RWPE2 (cell line): Measurements from ENCODE around the gene CDK10.

Source experiments
- ATAC-seq: fragments of 200-7000 bp; cut with Tn5 transposase; 3 replicates; pipeline ENCODE4 v1.9.1; 2021; ENCODE audit warnings: low read depth
- DNase-seq: peaks from one replicate; pipeline ENCODE4 v3.0.0-alpha.2; 2020; ENCODE audit warnings: low spot score
- H3K27ac ChIP-seq: fragments of 450-650 bp; 2 replicates; pipeline ENCODE4 v1.5.1; 2017; ENCODE audit warnings: mild to moderate bottlenecking; ENCODE audit not compliant: poor library complexity, severe bottlenecking
- H3K27me3 ChIP-seq: fragments of 250-450 bp; sonication (Bioruptor Pico); 2 replicates; pipeline ENCODE4 v1.5.1; 2021; ENCODE audit warnings: mild to moderate bottlenecking, moderate library complexity; ENCODE audit not compliant: insufficient read depth, poor library complexity, severe bottlenecking
- H3K36me3 ChIP-seq: fragments of 250-450 bp; sonication (Bioruptor Pico); 2 replicates; pipeline ENCODE4 v1.5.1; 2020; ENCODE audit warnings: low read depth, mild to moderate bottlenecking, moderate library complexity
- H3K4me1 ChIP-seq: fragments of 250-450 bp; sonication (Bioruptor Pico); 2 replicates; pipeline ENCODE4 v1.5.1; 2021; ENCODE audit warnings: mild to moderate bottlenecking, moderate library complexity; ENCODE audit not compliant: insufficient read depth, poor library complexity, severe bottlenecking
- H3K4me3 ChIP-seq: fragments of 250-450 bp; sonication (Bioruptor Pico); 2 replicates; pipeline ENCODE4 v1.5.1; 2021; ENCODE audit warnings: mild to moderate bottlenecking, moderate library complexity; ENCODE audit not compliant: severe bottlenecking
- H3K9me3 ChIP-seq: fragments of 250-450 bp; sonication (Bioruptor Pico); 2 replicates; pipeline ENCODE4 v1.5.1; 2021; ENCODE audit warnings: mild to moderate bottlenecking, moderate library complexity; ENCODE audit not compliant: severe bottlenecking
- CTCF ChIP-seq: fragments of 450-650 bp; IDR thresholded peaks from one replicate; pipeline ENCODE4 v1.5.1; 2017; ENCODE audit warnings: mild to moderate bottlenecking, moderate library complexity; ENCODE audit not compliant: poor library complexity, severe bottlenecking

The CDK10 gene

DNA sequence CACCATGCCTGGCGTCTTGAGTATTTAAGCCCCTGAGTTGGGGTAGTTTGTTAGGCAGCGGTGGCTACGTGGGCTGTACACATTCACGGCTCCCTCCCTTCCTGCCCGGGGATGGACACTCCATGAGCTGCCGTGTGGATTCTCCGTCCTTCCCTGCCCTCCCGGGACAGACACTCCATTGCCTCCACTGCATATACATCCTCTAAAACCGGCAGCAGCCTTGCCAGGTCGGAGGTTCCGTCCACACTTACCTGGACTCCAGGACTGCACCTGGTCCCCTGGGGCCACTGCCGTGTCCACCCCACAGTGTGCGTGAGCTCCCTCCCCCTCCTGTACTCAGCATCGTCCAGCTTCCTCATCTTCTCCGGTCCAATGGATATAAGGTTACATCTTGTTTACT, 18.5 kb downstream of the CDK10 start:
- no peak for ATAC-seq
- H3K9me3 ChIP-seq = no peaks in the 10 kb centered on the region
- TF ChIP-seq CTCF = no peak
- H3K27ac ChIP-seq = no peak overlapping the region
- H3K27me3 ChIP-seq = no peaks in the 10 kb centered on the region
- no peak overlapping the region for H3K4me3 ChIP-seq
- no peaks in the 10 kb centered on the region for H3K4me1 ChIP-seq
- H3K36me3 ChIP-seq = no peaks in the 10 kb centered on the region
- DNase-seq = peak; percentile 62

GRCh38 chr16:89706518-89707260, 20.2 kb downstream of the CDK10 start:
- Histone ChIP-seq H3K9me3 (no peaks in the 10 kb centered on the region), H3K27ac (no peak overlapping the region), H3K36me3 (no peaks in the 10 kb centered on the region), H3K27me3 (no peaks in the 10 kb centered on the region), H3K4me3 (no peak overlapping the region), H3K4me1 (no peaks in the 10 kb centered on the region)
- TF ChIP-seq CTCF = no peak
- DNase-seq = no peak
- ATAC-seq = no peak

GRCh38 chr16:89707695-89708094, 21.2 kb downstream of the CDK10 start:
- Histone ChIP-seq H3K4me3 (no peak overlapping the region), H3K4me1 (no peaks in the 10 kb centered on the region), H3K36me3 (peaks cover under 1% of the 10 kb centered on the region; the same call in 1 of the 2 replicates), H3K27ac (no peak overlapping the region), H3K9me3 (no peaks in the 10 kb centered on the region), H3K27me3 (no peaks in the 10 kb centered on the region)
- DNase-seq (peak; percentile 67), ATAC-seq (no peak)
- no peak for TF ChIP-seq CTCF

- no peak for TF ChIP-seq CTCF
- ATAC-seq (no peak), DNase-seq (peak; percentile 61)
- Histone ChIP-seq H3K27me3 (no peaks in the 10 kb centered on the region), H3K36me3 (peaks cover 8% of the 10 kb centered on the region), H3K4me1 (no peaks in the 10 kb centered on the region), H3K9me3 (no peaks in the 10 kb centered on the region), H3K27ac (no peak overlapping the region), H3K4me3 (no peak overlapping the region)
These were observed 22.0 kb downstream of the CDK10 start for GRCh38 chr16:89708481-89708931.

DNA sequence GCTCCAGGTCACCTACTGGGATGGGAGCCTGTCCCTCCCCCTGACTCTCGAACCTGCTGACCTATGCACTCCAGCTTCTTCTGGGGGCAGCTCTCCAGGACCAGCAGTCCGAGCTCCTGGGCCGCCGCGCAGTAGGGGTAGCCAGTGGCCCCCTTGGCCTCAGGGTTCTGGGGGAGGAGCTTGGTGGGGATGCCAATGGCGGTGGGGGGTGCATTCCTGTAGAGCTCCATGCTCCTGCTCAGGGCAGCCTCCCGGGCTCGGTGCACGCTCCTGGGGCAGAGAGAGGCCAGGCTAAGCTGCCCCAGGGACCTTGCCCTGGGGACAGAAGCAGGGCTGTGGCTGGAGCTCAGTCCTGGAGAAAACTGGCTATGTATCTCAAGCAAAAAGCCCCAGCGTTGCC, 22.7 kb downstream of the CDK10 start:
- no peaks in the 10 kb centered on the region for H3K4me1 ChIP-seq
- DNase-seq = peak; percentile 68
- no peaks in the 10 kb centered on the region for H3K27me3 ChIP-seq
- TF ChIP-seq CTCF = no peak
- no peaks in the 10 kb centered on the region for H3K9me3 ChIP-seq
- no peak for ATAC-seq
- H3K36me3 ChIP-seq = peaks cover 15% of the 10 kb centered on the region
- H3K4me3 ChIP-seq = no peak overlapping the region
- H3K27ac ChIP-seq = no peak overlapping the region
